MV-4-11 (cell line): ENCODE data around the gene POLR3E.
A peak's percentile ranks its signal among the peaks of the same experiment; 100 is the strongest.
"Not testable (repeated sequence)": the region's sequence is repeated elsewhere in the genome, so short reads cannot be mapped to it uniquely, and the experiment has no call there.

ENCODE experiments used
- DNase-seq: peaks from one replicate; lab custom pipeline; 2025; lab: John Stamatoyannopoulos, UW

POLR3E gene

DNA sequence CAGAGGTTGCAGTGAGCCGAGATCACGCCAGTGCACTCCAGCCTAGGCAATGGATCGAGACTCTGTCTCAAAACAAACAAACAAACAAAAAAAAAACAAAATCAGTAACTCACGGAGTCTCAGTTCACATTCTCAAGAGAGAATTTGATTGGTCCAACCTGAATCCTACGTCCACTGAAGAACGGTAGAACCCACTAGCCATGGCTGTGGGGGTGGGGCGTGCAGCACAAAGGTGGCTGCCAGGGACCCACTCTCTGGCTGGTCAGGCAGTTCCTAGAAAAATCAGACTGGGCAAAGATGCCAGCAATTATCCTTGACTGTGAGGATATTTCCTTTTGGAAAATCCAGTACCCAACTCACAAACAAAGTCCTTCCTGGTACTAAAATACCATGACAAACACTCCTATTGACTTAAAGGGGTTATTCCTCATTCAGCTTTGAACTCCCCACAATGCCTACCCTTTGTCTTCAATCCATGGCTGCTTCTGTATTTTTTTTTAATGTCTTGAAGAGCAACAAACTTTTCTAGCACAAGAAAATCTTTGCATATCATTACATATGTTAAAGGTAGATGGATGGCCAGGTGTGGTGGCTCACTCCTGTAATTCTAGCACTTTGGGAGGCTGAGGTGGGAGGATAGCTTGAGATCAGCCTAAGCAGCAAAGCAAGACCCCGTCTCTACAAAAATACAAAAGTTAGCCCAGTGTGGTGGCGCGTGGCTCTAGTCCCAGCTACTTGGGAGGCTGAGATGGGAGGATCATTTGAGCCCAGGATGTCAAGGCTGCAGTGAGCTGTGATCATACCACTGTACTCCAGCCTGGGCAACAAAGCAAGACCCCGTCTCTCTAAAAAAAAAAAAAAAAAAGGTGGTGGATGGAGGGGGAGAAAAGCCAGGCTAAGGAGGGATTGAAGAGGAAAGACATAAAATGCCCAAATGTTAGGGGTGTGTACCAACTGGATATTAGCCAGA is 3.8 kb upstream of the POLR3E start:
- no peak for DNase-seq

DNA sequence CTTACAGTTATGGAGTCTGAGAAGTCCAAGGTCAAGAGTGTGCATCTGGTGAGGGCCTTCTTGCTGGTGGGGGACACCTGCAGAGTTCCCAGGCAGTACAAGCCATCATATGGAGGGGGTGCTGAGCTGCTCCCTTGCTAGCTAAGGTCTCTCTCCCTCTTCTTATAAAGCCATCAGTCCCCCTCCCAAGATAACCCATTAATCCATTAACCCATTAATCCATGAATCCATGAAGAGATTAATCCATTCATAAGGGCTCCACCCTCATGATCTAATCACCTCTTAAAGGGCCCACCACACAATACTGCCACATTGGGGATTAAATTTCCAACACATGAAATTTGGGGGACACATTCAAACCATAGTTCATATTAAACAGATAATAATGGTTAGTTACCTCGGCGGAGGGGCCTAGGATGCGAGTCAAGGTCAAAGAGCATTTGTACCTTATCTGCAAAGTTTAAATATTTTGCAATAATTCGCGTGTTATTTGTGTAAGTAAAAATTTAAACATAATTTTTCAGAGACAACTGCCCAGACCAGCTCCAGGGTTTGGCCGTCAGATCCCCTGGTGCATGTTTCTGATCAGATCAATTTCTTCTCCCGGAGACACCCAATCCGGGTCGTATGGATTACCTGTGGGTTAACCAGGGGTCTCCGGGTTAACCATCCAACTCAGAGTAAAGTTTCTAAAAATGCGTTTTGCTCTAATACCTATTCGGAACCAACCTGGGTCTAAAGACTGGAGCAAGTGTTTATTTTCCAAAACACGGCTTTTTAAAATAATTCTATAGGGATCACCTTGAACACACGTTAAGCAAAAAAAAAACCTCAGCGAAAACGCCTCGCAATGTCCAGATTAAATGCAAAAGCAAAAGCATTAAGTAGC is 740 bp upstream of the POLR3E start:
- peak; percentile 28 for DNase-seq

DNA sequence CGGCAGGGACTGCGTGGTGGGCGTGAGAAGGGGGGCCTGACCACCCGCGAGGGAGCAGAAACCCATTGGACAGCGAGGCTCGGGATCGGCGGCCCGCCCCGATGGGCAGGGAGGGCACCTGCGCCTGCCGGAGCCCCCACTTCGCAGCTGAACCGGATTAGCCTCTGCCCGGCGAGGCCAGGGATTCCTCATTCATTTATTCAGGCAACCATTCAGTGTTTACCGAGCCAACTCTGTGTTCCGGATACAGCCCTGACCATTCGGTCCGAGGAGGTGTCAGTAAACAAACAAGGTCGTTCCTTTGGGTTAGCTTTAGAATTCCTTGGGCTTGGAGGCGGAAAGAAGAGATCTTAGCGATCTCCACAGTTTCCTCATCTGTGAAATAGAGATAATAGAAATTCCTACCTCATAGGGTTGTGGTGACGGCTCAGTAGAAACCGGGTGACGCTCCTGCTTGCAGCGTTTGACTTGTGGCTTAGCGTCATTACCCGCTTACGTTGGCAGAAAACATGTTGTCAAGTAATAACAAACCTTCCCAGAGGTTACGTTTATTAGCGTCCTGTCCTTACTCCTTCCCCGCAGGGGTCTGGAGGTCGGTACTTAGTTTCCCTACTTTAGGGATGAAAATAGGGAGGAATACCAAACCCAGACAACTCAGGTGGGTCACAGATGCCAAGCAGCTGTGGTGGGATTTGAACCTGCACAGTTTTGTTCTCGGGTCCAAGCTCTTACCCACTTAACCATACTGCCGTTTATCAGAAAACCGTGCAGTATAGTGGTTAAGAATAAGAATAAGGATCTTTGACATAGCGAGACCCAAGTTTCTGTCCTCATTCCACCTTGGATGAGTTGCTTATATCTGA is 893 bp downstream of the POLR3E start:
- peak; percentile 92 for DNase-seq

DNA sequence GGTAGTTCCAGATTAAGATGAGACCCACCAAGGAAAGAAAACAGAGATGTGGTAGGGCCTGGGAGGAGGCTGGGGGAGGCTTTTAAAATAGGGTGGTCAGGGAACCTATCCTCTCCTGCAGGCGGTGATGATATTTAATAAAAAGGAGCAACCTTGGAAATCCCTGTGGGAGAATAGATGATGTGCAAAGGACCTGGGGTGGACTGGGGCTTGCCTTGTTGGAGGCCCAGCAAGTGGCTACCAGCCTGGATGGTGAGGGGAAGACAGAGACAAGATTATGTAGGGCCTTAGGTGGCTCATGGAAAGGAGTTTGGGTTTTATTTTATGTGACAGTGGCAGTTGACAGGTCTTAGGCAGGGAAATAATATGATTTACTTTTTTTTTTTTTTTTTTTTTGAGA is 1.8 kb downstream of the POLR3E start:
- DNase-seq, result no peak

DNA sequence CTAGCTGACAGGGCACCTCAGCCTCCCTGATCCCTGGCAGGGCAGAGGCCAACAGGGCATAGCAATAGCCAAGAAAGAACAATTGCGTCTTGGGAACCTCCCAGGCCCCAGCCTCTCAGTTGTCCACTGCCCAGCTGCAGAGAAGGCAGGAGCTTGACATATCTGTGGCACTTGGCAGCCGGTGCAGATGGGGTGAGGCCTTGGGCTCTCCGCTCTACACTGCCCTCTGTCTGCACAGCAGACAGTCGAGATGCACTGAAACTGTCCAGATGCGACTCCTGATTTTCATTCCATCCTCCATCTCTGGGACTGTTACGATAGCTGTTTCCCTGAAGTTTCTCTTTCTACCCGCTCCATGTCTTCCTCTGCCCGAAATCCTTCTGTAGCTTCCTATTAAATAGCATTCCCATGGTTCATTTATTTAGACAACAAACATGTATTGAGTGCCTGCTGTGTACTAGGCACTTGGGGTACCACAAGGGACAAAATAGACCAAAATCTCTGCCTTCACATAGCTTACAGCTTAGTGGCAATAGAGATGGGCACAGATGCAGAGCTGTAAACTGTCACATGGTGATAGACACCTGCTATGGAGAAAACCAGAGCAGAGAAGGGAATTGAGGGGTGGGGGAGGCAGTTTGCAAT is 3.3 kb downstream of the POLR3E start:
- peak; percentile 45 for DNase-seq

DNA sequence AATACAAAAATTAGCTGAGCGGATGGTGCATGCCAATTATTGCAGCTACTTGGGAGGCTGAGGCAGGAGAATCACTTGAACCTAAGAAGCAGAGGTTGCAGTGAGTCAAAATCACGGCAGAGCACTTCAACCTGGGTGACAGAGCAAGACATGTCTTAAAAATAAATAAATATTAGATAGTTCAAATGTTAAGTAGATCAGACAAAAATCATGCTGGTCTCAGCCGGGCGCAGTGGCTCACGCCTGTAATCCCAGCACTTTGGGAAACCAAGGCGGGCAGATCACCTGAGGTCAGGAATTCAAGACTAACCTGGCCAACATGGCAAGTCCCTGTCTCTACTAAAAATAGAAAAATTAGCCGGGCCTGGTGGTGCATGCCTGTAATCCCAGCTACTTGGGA is 4.2 kb downstream of the POLR3E start:
- DNase-seq, result not testable (repeated sequence)

DNA sequence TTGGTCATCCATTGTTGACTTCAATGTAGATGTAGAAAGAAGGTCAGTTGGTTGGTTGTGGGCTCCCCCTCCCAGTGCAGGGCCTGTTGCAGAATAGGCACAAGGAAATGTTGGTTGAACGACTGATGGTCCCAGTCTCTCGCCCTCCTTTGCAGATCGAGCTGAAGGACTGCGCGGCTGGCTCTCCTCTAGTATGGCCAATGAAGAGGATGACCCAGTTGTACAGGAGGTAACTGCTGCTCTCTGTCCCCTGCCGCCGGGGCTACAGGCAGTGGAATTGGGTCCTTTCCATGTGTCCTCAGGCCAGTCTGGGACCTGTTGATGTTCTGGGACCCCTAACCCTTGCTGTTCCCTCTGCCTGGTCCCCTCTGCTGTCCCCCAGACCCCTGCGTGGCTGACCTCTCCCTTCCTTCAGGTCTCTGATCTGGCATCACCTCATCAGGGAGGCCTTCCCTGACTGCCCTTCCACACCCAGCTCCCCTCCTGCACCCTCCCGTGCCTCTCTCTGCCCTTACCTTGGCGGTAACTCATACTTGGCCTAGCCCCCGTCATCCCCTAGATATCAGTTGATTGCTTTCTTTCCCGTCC is 5.7 kb downstream of the POLR3E start:
- DNase-seq, result no peak

DNA sequence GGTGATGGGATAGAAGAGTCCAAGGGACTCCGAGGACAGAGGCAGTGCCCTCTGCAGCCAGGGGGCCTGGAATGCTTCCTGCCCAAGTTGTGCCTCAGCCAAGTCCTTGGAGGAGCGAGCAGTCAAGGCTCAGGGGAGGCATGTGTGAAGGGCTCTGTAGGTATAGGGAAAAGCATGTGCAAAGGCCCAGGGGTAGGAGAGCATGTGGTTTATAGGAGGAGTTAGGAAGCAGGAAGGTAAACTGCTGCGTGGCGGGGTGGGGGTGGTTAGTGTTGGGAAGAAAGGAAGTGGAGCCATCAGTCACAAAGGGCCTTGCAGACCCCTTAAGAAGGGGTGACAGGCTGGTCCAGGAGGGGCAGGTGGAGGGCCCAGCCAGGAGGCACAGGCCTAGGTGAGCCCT is 7.2 kb downstream of the POLR3E start:
- DNase-seq, result no peak

DNA sequence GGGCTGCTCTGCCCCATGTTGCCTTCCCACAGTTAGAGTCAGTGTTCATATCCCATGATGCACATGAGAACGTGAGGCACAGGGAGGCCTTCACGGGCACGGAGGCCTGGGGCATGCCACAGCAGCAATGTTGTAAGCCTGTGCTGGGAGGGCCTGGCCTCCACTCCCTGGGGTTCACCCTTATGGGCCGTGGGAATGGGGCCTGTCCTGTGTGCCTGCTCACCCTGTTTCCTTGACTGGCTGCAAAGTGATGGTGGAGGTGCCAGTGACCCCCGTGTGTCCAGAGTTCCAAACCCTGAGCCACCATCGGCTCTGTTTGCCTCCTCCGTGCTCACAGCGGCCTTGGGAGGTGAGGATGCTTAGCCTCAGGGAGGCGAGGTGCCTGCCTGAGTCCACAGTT is 9.6 kb downstream of the POLR3E start:
- DNase-seq, result no peak

DNA sequence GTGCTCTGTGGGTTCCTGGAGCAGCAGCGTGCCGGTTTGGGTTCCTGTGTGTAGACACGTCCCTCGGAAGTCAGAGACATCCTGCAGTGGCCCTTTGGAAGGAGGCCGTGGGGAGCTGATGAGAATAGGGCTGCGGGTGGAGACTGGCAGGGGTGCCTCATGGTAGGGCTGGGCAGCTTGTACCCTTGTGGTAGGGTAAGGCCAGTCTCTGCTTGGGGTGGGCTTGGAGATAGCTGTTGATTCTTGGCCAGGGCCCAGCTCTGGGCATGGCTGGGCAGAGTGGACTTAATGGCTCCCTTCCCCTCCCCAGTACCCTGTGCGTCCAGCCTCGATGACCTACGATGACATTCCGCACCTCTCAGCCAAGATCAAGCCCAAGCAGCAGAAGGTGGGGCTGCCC is 10.6 kb downstream of the POLR3E start:
- no peak for DNase-seq

DNA sequence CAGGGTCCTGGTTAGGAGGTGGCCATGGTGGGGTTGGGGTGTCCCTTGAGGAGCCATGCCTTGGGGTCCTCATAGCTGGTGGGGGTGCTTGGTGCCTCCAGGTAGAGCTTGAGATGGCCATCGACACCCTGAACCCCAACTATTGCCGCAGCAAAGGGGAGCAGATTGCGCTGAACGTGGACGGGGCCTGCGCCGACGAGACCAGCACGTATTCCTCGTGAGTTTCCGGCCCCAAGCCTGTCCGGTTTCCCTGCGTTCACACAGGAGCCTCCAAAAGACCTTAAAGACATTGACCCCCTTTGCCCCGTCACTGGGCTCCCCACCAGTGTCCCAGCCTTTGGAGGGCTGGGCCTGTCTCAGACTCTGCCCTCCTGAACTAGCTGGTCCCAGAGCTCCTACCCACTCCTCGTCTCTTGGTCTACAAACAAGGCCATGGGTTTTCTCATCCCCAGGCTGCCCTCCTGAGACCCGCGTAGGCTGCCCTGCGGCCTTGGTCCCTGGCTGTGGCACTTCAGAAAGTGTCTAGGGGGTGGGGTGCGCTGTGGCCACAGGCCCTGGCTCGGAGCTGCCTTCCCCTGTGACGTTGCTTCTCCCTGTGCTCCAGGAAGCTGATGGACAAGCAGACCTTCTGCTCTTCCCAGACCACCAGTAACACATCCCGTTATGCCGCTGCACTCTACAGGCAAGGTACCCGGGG is 11.8 kb downstream of the POLR3E start:
- no peak for DNase-seq

DNA sequence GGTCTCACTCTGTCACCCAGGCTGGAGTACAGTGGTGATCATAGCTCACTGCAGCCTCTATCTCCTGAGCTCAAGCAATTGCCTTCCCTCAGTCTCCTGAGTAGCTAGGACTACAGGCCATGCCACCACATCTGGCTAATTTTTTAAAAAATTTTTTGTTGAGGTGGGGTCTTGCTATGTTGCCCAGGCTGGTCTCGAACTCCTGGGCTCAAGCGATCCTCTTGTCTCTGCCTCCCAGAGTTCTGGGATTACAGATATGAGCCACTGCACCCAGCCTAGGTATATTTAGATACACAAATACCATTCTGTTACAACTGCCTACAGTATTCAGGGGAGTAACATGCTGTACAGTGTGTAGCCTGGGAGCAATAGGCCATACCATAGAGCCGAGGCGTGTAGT is 14.3 kb downstream of the POLR3E start:
- DNase-seq, result no peak

DNA sequence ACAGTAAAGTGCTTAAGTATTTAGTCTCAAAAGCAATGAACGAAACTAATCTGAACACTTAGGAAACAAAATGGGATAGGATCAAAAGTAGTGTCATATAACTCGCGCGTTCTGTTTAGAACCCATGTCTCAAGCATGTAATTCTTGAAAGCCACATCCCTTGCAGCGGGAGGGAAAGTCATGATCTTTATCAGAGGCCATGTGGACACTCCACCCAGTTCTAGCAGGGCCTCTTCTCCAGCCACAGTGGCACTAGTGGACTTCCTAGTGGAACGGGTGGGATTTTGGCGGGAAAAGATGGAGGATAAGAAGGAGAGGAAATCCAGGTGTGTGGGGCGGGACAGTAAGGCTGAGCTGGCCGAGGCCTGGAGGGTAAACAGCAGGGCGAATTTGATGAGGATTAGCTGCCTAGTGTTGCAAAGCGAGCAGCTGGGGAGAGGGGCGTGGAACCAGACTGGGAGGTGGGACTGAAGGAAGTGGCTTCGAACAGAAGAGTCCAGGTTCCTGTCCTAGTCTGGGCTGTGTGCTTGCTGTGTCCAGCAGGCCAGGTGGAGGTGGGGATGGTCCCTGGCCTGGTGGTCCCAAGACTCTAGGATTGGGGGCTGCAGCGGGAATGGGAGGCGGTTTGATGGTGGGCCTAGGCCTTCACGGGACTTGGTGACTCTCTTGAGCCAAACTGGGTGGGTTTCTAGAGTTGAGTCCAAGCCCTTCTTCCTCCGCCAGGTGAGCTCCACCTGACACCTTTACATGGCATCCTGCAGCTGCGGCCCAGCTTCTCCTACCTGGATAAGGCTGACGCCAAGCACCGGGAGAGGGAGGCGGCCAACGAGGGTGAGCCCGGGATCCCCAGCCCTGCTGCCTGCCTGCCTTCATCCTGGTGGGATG is 15.9 kb downstream of the POLR3E start:
- no peak for DNase-seq

DNA sequence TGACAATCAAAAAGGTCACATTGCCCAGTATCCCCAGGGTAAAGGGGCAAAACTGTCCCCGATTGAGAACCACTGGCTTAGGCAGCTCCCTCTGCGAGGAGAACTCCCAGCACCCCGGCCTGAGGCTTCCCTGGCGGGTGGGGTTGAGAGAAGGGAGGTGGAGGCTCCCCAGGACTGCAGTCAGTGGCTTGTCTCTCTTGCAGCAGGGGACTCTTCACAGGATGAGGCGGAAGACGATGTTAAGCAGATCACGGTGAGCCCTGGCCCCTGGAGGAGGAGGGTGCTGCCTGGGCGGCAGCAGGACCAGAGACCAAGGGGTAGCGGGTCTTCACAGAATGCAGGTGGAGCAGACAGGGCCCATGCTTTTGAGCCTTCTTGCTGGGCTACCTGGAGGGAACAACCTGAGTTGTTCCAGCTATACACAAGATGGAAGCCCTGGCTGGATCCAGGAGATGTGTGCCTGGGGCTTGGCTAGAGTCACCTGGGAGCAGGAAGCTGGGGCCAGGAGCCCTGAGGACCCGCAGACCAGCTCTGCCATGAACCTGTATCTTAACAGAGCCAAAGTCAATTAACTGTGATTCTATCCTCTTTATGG is 16.8 kb downstream of the POLR3E start:
- no peak for DNase-seq

DNA sequence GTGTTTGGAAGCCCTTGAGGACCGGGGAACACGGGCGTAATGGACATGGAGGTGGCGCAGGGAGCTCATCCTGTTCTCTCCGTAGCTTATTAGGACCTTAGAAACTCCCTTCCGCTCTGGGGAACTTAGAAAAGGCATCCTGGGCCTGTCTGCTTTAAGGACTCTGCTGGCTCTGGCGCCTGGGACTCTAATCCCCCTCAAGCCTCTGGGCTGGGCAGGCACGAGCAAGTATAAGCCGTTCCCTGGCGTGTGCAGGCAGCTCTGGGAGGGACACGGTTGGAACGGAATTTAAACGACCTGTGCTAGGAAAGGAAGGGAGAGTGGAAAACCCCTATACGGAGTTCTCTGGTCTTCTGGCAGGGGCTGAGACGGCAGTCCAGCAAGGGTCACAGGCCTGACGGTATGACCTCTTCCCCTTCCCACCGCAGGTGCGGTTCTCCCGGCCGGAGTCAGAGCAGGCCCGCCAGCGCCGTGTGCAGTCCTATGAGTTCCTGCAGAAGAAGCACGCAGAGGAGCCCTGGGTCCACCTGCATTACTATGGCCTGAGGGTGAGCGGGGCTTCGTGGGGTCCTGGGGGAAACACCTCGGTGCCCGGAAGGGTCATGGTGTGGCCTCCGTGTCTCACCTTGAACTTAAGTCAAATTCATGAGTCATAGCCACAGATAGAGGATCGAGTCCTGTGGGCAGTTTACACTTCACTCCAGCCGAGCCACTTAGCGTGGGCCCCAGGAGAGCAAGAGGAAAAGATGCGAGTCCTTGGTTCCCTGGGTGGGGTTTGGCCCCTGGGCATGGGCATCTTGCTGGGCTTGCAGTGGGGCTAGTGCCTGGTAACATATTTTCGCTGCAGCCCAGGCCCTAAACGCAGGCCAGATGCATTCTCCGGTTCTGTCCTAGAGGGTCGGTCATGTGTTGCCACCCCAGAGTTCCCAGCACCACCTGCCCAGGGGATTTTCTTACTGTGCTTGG is 17.7 kb downstream of the POLR3E start:
- no peak for DNase-seq

DNA sequence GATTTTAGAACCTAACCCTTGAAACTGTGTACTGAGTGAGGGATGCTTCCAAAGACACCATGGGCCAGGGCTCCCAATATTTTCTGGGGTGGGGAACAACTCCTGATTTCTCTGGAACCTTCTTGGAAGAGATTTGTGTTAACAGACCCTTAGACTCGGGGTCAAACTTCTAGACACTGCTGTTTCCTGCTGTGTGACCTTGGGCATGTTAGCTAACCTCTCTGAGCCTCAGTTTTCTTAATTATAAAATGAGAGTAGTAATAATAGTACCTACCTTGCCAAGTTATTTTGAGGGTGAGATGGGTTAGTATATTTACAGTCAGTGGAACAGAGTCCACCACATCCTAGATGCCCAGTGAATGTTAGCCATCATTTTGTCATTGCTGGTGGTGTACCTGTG is 18.8 kb downstream of the POLR3E start:
- no peak for DNase-seq

DNA sequence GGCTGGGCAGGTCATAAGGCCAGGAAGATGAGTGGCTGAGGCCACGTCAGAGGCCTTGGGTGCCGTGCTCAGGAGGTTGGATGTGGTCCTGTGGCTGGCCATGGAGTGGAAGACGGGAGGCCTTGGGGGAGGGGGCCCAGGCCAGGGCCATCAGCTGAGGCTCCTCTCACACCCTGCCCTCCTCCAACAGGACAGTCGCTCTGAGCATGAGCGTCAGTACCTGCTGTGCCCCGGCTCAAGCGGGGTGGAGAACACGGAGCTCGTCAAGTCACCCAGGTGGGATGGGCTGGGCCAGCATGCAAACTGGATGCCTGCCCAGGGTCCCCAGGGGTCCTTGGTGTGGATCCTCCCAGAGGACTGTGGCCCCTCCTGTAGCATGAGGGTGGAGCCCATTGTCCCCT is 19.2 kb downstream of the POLR3E start:
- DNase-seq, result no peak

DNA sequence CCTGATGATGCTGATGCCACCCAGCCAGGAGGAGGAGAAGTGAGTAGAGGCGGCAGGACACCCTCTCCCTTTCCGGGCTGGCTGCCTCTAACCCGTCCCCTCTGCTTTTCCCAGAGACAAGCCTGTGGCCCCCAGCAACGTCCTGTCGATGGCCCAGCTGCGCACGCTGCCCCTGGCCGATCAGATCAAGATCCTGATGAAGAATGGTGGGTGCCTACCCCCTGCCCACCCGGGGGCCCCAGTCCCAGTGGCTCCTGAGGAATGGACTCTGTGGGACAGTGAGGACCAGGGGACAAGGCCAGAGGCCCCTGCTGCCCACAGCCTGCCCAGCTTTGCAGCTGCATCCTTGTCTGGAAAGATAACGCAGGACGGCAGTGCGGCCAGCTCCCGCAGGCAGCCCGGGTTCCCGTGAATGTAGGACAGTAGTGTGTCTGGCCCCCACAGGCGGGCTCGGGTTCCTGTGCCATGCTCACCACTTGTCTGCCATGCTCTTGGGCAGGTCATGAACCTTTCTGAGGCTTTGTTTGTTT is 19.9 kb downstream of the POLR3E start:
- DNase-seq, result no peak
